ENCODE data around the gene CEP63. TPM values are rescaled to one million over a fixed set of nuclear protein-coding genes. Genes with fewer than 3 reads are reported as not detected.

The CEP63 gene
- total RNA-seq, 4 donors from 2014 or later = 16.7 to 26.2 (median 22.6) TPM

- Histone ChIP-seq H3K4me3 (no peak overlapping the region), H3K36me3 (peaks cover 0 to 6% (median 0%) of the 10 kb centered on the region in 4 donors), H3K27ac (replicated peaks in 1 of 4) (no peak overlapping the region), H3K4me1 (peaks cover 3 to 17% (median 9%) of the 10 kb centered on the region in 4 donors), H3K9me3 (no peaks in the 10 kb centered on the region), H3K27me3 (no peaks in the 10 kb centered on the region)
- no peak for DNase-seq (ENCODE audit: extremely low spot score)
- intact Hi-C loops (cut with DNase I) = loop anchor here (5.0 kb wide), 2 partner anchors 74 to 1294 kb away; no protein-coding TSS in a partner anchor
- WGBS = 76% methylated on average over 2 of the region's 4 CpGs
- TF ChIP-seq POLR2AphosphoS5 (IDR thresholded peaks at IDR 0.05) (no peak), POLR2A (IDR thresholded peaks at IDR 0.05; ENCODE audit: low read depth) (no peak)
Observed at GRCh38 chr3:134603480-134603879, 117.6 kb downstream of the CEP63 start.

- peaks cover 3 to 17% (median 9%) of the 10 kb centered on the region in 4 donors for H3K4me1 ChIP-seq
- no peaks in the 10 kb centered on the region for H3K27me3 ChIP-seq
- no peak for DNase-seq (ENCODE audit: extremely low spot score)
- no peaks in the 10 kb centered on the region for H3K9me3 ChIP-seq
- no peak overlapping the region for H3K27ac ChIP-seq (replicated peaks in 1 of 4)
- peaks cover 0 to 6% (median 0%) of the 10 kb centered on the region in 4 donors for H3K36me3 ChIP-seq
- no peak for TF ChIP-seq POLR2A (IDR thresholded peaks at IDR 0.05; ENCODE audit: low read depth)
- no peak for TF ChIP-seq EP300 (IDR thresholded peaks at IDR 0.05)
- no peak for TF ChIP-seq POLR2AphosphoS5 (IDR thresholded peaks at IDR 0.05)
- no peak for TF ChIP-seq CTCF (IDR thresholded peaks at IDR 0.05)
- no peak overlapping the region for H3K4me3 ChIP-seq
- 92% methylated on average over 12 of the region's 13 CpGs for WGBS
- intact Hi-C loops (cut with DNase I) = loop anchor here (5.0 kb wide), 2 partner anchors 73 to 1293 kb away; no protein-coding TSS in a partner anchor
Observed at GRCh38 chr3:134603956-134604355, 118.1 kb downstream of the CEP63 start.

GRCh38 chr3:134605556-134605955 is 119.7 kb downstream of the CEP63 start:
- no peak for DNase-seq (ENCODE audit: extremely low spot score)
- no peak overlapping the region for H3K27ac ChIP-seq (replicated peaks in 1 of 4)
- no peaks in the 10 kb centered on the region for H3K27me3 ChIP-seq
- WGBS = 82% methylated on average over 6 of the region's 6 CpGs
- H3K4me3 ChIP-seq = no peak overlapping the region
- peaks cover 0 to 6% (median 2%) of the 10 kb centered on the region in 4 donors for H3K36me3 ChIP-seq
- peaks cover 2 to 17% (median 9%) of the 10 kb centered on the region in 4 donors for H3K4me1 ChIP-seq
- TF ChIP-seq EP300 (IDR thresholded peaks at IDR 0.05) = no peak
- no peak for TF ChIP-seq POLR2AphosphoS5 (IDR thresholded peaks at IDR 0.05)
- TF ChIP-seq POLR2A (IDR thresholded peaks at IDR 0.05; ENCODE audit: low read depth) = no peak
- no peak for TF ChIP-seq CTCF (IDR thresholded peaks at IDR 0.05)
- no peaks in the 10 kb centered on the region for H3K9me3 ChIP-seq
- intact Hi-C loops (cut with DNase I) = no loop called here

GRCh38 chr3:134606033-134607025 is 120.5 kb downstream of the CEP63 start:
- H3K36me3 ChIP-seq = peaks cover 0 to 6% (median 2%) of the 10 kb centered on the region in 4 donors
- H3K27me3 ChIP-seq = no peaks in the 10 kb centered on the region
- H3K9me3 ChIP-seq = no peaks in the 10 kb centered on the region
- no peak for TF ChIP-seq EP300 (IDR thresholded peaks at IDR 0.05)
- TF ChIP-seq POLR2A (IDR thresholded peaks at IDR 0.05; ENCODE audit: low read depth) = no peak
- TF ChIP-seq CTCF (IDR thresholded peaks at IDR 0.05) = no peak
- TF ChIP-seq POLR2AphosphoS5 (IDR thresholded peaks at IDR 0.05) = no peak
- WGBS = 55% methylated on average over 12 of the region's 12 CpGs
- intact Hi-C loops (cut with DNase I) = no loop called here
- H3K4me3 ChIP-seq = no peak overlapping the region
- peaks cover 0 to 9% (median 5%) of the 10 kb centered on the region in 4 donors for H3K4me1 ChIP-seq
- DNase-seq (ENCODE audit: extremely low spot score) = no peak
- H3K27ac ChIP-seq (replicated peaks in 1 of 4) = no peak overlapping the region
